ENCODE measurements around the gene MYT1. TPM values are rescaled to one million over a fixed set of nuclear protein-coding genes. Genes with fewer than 3 reads are reported as not detected.

MYT1 gene
- total and polyA plus RNA-seq, 2 donors (not counting 1 experiment from before 2014, with no cell fraction given) = not detected

GRCh38 chr20:64136004-64136710 lies 28.1 kb upstream of the MYT1 start:
- Histone ChIP-seq H3K4me3 (replicated peaks in 1 of 4; ENCODE audit: control extremely low read depth in 1 of 4, insufficient read depth in 1 of 4, low read depth in 3 of 4, low read length in 4 of 4) (no peak overlapping the region), H3K4me1 (ENCODE audit: control insufficient read depth, extremely low read depth, insufficient read depth, low read length) (no peaks in the 10 kb centered on the region), H3K79me2 (ENCODE audit: control insufficient read depth, insufficient read depth, low read length) (no peaks in the 10 kb centered on the region), H3K4me2 (ENCODE audit: extremely low read depth, insufficient read depth, low read length) (no peak overlapping the region), H2AFZ (ENCODE audit: low read length) (no peak overlapping the region), H4K20me1 (ENCODE audit: control insufficient read depth, extremely low read depth, insufficient read depth, low read length) (no peaks in the 10 kb centered on the region), H3K27ac (ENCODE audit: insufficient read depth, low read length) (no peak overlapping the region), H3K27me3 (ENCODE audit: control insufficient read depth, insufficient read depth, low read length) (no peaks in the 10 kb centered on the region), H3K9me3 (ENCODE audit: control insufficient read depth, insufficient read depth, low read depth, low read length) (no peaks in the 10 kb centered on the region), H3K36me3 (ENCODE audit: control insufficient read depth, insufficient read depth, low read length) (no peaks in the 10 kb centered on the region), H3K9ac (ENCODE audit: insufficient read depth, low read length) (no peak overlapping the region)
- TF ChIP-seq CTCF (conservative IDR thresholded peaks at IDR 0.05 in 1 of 2, IDR thresholded peaks at IDR 0.05 in 1 of 2; ENCODE audit: low read depth in 1 of 2, low read length in 2 of 2) = no peak
- TF ChIP-seq EZH2 (IDR thresholded peaks at IDR 0.05; ENCODE audit: low read length, missing control alignments) = no peak
- DNase-seq (ENCODE audit: low read depth in 2 of 2) = no peak

GRCh38 chr20:64137598-64138031 lies 26.6 kb upstream of the MYT1 start:
- Histone ChIP-seq H3K9me3 (ENCODE audit: control insufficient read depth, insufficient read depth, low read depth, low read length) (no peaks in the 10 kb centered on the region), H3K4me1 (ENCODE audit: control insufficient read depth, extremely low read depth, insufficient read depth, low read length) (no peaks in the 10 kb centered on the region), H3K36me3 (ENCODE audit: control insufficient read depth, insufficient read depth, low read length) (no peaks in the 10 kb centered on the region), H3K4me2 (ENCODE audit: extremely low read depth, insufficient read depth, low read length) (no peak overlapping the region), H3K4me3 (replicated peaks in 1 of 4; ENCODE audit: control extremely low read depth in 1 of 4, insufficient read depth in 1 of 4, low read depth in 3 of 4, low read length in 4 of 4) (no peak overlapping the region), H3K27me3 (ENCODE audit: control insufficient read depth, insufficient read depth, low read length) (no peaks in the 10 kb centered on the region), H3K9ac (ENCODE audit: insufficient read depth, low read length) (no peak overlapping the region), H3K79me2 (ENCODE audit: control insufficient read depth, insufficient read depth, low read length) (no peaks in the 10 kb centered on the region), H2AFZ (ENCODE audit: low read length) (no peak overlapping the region), H3K27ac (ENCODE audit: insufficient read depth, low read length) (no peak overlapping the region), H4K20me1 (ENCODE audit: control insufficient read depth, extremely low read depth, insufficient read depth, low read length) (no peaks in the 10 kb centered on the region)
- no peak for DNase-seq (ENCODE audit: low read depth in 2 of 2)
- TF ChIP-seq CTCF (conservative IDR thresholded peaks at IDR 0.05 in 1 of 2, IDR thresholded peaks at IDR 0.05 in 1 of 2; ENCODE audit: low read depth in 1 of 2, low read length in 2 of 2) = no peak
- TF ChIP-seq EZH2 (IDR thresholded peaks at IDR 0.05; ENCODE audit: low read length, missing control alignments) = no peak

- Histone ChIP-seq H3K36me3 (ENCODE audit: control insufficient read depth, insufficient read depth, low read length) (no peaks in the 10 kb centered on the region), H2AFZ (ENCODE audit: low read length) (no peak overlapping the region), H3K4me2 (ENCODE audit: extremely low read depth, insufficient read depth, low read length) (no peak overlapping the region), H3K9me3 (ENCODE audit: control insufficient read depth, insufficient read depth, low read depth, low read length) (no peaks in the 10 kb centered on the region), H4K20me1 (ENCODE audit: control insufficient read depth, extremely low read depth, insufficient read depth, low read length) (no peaks in the 10 kb centered on the region), H3K27me3 (ENCODE audit: control insufficient read depth, insufficient read depth, low read length) (no peaks in the 10 kb centered on the region), H3K9ac (ENCODE audit: insufficient read depth, low read length) (no peak overlapping the region), H3K27ac (ENCODE audit: insufficient read depth, low read length) (no peak overlapping the region), H3K79me2 (ENCODE audit: control insufficient read depth, insufficient read depth, low read length) (no peaks in the 10 kb centered on the region), H3K4me3 (replicated peaks in 1 of 4; ENCODE audit: control extremely low read depth in 1 of 4, insufficient read depth in 1 of 4, low read depth in 3 of 4, low read length in 4 of 4) (no peak overlapping the region), H3K4me1 (ENCODE audit: control insufficient read depth, extremely low read depth, insufficient read depth, low read length) (no peaks in the 10 kb centered on the region)
- TF ChIP-seq EZH2 (IDR thresholded peaks at IDR 0.05; ENCODE audit: low read length, missing control alignments) = no peak
- TF ChIP-seq CTCF (conservative IDR thresholded peaks at IDR 0.05 in 1 of 2, IDR thresholded peaks at IDR 0.05 in 1 of 2; ENCODE audit: low read depth in 1 of 2, low read length in 2 of 2) = no peak
- DNase-seq (ENCODE audit: low read depth in 2 of 2) = no peak
These were observed 25.9 kb upstream of the MYT1 start for GRCh38 chr20:64138276-64138815.
